HG03159 (cell line): Measurements from ENCODE around the gene CEBPG.

ENCODE experiments used
- ATAC-seq: cut with Tn5 transposase; IDR thresholded peaks from one replicate; pipeline ENCODE4 v1.9.1; 2021; ENCODE audit warnings: mild to moderate bottlenecking, moderate library complexity; ENCODE audit not compliant: unreplicated experiment

CEBPG gene

DNA sequence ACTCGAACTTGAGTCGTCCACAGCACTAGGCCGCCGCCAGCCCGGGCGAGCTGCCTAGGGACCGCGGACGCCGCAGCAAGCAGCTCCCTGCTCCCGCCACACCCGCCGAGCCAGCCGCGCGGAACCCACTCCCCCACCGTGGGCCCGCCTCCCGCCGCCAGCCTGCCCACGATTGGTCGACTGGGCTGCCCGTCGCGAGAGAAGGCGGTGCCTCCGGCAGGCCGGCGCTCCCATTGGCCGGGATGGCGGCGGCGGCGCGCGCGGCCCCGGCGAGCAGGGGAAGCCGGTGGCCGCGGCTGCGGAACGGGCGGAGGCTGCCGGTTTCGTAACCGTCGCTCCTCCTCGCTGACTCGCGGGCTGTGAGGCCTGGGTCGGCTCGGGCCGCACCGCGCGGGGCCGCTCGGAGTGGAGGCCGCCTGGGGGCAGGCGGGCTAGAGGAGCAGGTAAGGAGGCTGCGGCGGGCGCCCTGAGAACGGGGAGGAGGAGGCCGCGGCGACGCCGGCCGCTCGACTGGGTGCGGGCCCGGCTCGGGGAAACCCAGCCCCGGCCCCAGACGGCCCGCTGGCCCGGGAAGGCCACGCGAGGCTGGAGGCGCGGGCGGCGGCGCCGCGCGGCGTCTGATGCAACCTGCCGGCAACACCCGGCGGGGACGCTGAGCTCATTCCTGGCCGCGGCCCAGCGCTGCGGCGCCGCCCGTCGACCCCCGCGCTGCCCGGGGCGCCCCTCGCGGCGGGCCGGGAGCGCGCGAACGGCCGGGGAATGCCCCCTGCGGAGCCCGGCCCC lies at the start of gene CEBPG:
Gene CEBPG, plus strand, starts transcription at position 257 of the 783 bp plus-strand sequence. CDS start 5,531 bp downstream, outside the sequence.
- ATAC-seq: peak; percentile 89

DNA sequence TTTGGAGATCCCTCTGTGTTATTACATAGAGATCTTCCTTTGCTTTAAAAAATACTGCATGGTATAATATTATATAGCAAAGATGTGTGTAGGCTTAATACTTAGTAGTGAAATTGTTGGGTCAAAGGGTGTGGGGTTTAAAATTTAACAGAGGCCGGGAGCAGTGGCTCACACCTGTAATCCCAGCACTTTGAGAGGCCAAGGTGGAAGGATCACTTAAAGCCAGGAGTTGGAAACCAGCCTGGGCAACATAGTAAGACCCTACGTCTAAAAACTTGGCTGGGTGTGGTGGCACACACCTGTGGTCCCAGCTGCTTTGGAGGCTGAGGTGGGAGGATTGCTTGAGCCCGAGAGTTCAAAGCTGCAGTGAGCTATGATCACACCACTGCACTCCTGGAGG lies 48.9 kb upstream of the CEBPG start:
- ATAC-seq: no peak

DNA sequence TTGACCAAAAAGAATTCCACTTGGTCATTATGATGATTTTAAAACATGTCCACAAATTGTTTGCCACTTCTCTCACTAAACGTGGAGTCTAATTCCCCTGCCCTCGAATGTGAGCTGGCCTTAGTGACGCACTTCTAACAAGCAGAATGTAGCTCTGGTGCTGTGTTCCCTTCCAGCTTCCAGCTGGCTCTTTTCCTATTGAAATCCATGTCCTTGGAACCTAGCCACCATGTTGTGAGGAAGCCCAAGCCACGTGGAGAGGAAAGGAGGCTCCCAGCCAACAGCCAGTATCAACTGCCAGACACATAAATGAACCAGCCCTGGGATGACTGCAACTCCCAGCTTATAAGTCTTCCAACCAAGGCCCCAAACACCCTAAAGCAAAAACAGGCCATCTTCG lies 47.6 kb upstream of the CEBPG start:
- no peak for ATAC-seq

DNA sequence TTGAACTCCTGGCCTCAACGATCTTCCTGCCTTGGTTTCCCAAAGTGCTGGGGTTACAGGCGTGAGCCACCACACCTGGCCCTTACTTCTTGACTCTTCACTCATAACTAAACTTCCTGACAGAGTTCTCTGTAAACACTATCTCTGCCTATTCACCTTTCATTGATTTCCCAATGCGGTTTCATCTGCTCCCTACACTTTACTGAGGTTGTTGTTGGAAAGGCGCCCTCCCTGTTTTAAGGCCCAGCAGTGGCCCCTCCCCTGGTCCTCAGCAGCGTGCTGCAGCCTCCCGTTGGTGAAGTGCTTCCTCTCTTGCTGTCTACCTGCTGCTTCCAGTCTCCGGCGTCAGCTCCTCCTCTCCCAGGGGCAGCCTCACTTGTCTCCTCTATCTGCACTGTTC lies 44.4 kb upstream of the CEBPG start:
- no peak for ATAC-seq

DNA sequence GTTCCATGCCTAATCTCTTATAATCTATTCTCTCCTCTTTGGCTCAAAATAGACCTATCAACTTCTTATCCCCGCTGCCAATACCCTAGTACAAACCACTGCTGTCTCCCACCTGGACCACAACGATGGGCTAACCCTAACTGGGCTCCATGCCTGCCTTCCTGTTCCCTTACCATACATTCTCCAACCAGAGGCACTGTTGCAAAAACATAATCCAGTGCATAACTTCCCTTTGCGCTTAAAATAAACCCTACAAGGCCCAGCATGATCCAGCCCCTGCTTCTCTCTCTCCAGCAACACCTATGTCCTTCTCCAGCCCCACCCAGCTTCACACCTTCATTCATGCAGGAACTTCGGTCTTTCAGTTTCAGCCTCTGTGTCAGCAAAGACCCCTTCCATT lies 43.8 kb upstream of the CEBPG start:
- ATAC-seq: no peak

DNA sequence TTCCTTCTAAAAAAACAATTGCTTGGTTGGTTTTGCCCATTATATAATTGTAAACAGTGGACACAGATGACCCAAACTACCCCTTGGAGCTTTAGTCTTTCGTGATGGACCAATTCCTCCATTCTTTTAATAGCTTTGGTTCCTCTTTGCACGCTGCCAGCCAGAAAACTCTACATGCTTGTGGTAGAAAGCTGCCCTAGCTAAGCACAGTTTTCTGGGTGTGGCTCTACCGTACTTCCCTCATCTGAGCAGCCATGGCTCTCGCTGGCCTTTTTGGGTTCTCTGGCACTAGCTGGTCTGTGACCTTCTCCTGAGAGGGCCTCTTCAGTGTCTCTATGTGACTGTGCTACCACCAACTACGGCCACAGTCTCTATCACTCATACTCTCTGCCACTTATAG lies 41.3 kb upstream of the CEBPG start:
- ATAC-seq: no peak

DNA sequence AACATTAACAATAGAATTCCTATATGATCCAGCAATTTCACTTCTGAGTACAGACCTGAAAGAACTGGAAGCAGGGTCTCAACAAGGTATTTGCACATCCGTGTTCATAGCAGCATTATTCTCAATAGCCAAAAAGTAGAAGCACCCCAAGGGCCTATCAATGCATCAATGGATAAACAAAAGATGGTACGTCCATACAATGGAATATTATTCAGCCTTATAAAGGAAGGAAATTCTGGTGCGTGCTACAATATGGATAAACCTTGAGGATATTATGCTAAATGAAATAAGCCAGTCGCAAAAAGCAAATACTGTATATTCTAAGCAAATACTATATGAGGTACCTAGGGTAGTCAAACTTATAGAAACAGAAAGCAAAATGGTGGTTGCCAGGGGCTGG lies 40.4 kb upstream of the CEBPG start:
- ATAC-seq: no peak

DNA sequence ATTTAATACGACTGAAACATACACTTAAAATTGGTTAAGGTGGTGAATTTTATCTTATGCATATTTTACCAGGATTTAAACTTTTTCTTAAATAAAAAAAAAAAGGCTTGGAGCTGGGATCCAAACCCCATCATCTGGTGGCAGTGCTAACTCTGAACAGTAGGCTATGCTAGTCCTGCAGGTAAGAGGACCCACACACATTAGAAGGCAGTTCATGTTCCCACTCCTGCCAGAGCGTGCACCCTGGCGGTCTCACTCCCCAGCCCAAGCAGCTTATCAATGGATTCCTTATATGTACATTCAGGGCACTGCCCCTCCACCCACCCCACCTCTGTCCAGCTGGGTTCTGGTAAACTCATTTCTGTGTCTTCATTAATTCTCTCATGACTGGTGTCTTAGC lies 39.9 kb upstream of the CEBPG start:
- ATAC-seq: no peak

DNA sequence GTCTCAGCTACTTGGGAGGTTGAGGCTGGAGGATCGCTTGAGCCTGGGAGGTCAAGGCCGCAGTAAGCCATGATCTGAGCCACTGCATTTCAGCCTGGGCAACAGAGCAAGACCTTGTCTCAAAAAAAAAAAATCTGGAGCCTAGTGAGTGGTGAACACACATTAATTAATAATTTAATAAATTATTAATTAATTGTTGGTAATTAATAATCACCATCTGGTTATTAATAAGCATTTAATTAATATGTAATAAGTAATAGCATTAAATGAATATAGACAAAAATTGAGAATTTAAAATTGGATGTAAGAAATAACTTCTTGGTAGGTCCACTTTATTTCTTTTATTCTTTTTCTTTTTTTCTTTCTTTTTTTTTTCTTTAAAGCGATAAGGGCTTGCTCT lies 39.2 kb upstream of the CEBPG start:
- no peak for ATAC-seq

DNA sequence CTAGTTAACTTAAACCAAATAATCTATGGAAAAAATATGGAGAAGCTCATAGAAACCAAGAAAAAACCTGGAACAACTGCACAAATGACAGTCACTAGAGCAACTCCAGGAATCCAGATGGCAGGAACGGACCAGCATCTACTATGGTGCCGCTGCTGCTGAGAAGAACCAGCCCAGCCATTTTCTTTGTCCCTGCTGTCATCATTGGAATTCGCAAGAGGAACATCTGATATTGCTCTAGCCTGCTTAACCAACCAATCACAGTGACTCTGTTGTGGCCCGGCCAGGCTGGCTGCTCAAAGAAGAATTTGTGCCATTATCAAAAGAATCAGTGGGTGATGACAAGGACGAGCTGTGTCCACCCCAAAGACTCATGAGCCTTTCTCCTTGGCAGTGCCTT lies 38.1 kb upstream of the CEBPG start:
- ATAC-seq: no peak

DNA sequence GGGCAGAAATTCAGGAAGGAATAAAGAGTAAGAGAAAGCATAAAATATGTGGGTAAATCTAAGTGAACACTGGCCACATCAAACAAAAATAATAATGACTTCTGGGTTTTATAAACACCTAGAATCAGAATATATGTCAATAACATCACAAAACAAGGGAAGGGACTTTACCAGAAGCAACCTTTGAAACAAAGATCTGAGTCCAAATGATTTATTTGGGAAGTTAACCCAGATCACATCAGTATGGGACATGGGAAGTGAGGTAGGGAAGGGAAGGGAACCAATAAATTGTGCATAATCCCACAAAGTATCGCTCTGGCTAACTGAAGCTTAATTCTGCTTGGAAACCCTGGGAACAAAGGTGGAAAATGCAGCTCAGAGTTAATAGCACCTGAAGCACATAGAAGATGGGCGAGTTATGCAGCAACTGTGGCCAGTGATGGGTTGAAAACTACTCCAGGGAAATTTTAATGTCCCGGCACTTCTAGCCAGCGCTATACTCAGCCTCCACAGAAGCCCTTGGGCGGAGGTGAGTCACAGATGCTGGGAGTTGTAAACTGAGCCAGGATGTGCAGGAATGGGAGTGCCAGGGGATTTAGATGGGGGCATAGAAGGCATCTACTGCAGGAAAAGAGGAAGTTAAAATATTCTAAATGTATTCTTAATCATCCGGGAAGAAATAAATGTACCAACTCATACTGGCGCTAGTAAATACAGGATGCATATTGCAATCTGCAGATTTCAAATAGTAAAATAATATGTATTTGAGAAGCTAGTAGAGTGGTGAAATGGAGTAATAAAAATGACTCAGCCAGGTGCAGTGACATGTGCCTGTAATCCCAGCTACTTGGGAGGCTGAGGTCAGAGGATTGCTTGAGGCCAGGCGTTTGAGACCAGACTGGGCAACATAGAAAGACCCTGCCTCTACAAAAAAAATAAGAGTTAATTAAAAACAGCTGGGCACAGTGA lies 34.2 kb upstream of the CEBPG start:
- ATAC-seq: no peak

DNA sequence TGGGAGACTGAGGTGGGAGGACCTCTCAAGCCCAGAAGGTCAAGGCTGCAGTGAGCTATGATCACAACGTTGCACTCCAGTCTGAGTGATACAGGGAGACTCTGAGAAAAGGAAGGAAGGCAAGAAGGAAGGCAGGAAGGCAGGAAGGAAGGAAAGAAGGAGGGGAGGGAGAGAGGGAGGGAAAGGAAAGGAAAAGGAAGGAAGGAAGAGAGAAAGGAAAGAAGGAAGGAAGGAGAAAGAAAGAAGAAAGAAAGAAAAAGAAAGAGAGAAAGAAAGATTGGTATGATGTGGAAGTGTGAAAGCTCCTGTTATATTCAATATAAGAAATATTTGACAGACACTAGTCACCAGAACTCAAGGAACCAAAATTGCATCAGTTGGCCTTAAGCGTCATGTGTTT lies 32.5 kb upstream of the CEBPG start:
- ATAC-seq: no peak

DNA sequence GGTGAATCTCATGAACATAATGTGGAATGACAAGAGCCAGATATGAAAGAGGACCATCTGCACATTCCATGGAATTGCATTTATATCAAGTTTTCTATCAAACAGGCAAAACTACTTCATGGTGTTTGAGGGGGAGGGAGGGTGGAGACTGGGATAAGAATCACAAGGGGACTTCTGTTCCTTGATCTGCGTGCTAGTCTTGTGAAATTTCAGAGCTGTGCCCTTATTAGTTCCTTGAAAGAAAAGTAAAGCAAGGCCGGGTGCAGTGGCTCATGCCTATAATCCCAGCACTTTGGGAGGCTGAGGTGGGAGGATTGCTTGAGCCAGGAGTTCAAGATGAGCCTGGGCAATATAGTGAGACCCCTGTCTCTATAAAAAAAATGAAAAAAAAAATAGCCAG lies 30.2 kb upstream of the CEBPG start:
- no peak for ATAC-seq

DNA sequence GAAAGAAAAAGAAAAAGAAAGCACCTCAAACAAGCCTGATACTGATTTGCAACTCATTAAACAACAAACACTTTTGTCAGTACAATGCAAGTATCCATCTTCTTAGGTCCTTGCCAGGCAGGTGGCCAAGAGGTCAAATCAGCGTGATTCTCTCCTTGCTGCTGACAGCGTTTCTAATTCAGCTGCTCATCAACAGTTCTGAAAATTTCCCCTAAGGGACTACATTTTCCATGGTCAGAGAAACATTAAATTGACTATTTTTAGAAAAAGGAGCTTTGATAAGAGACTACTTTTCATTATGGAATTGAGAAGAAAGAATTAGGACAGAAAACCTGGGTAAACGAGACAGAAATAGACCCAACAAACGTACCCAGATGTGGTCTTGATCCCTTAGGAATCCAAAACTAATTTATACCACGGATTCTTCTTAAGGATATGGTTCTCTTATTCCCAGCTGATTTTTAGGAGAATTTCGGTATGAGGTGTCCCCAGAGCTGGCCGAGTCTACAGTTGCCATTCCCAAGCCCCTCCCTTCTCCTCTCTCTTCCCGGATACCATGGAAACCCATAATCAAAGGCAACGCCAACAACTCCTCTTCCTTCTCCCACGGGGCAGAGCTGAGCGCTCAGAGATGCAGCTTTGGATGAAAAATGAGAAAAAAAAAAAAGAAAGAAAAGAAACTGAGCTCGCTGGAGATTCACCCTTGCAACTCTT lies 29.5 kb upstream of the CEBPG start:
- ATAC-seq: no peak

DNA sequence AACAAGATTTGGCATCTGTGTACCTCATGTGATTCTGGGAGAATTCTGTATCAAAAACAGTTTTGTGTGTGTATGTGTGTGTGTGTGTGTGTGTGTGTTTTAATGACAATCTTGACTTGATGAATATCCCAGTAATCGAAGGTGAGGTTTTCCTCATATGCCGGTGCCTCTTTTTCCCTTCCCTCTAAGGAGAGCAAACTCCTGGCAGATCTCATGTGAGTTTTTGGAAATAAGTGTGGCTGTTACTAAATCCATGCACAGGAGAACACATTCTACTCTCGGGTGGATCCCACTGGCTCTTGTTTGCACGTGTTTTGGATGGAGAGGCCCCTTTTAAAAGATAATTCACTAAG lies 29.0 kb upstream of the CEBPG start:
- ATAC-seq: no peak

DNA sequence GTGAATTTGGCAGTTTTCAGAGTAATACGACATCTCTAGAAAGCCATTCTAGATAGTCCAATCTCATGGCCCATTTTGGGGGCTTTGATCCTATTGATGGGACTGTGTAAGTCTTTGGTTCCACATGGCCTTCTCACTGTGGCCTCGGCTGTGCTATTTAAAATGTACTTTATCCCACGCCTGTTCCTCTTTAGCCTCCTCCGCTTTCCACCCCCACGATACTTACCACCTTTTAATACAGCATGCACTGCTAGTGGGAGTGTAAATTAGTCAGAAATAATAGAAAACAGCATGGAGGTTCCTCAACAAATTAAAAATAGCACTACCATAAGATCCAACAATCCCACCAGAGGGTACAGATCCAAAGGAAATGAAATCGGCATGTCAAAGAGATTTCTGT lies 28.3 kb upstream of the CEBPG start:
- ATAC-seq: no peak

DNA sequence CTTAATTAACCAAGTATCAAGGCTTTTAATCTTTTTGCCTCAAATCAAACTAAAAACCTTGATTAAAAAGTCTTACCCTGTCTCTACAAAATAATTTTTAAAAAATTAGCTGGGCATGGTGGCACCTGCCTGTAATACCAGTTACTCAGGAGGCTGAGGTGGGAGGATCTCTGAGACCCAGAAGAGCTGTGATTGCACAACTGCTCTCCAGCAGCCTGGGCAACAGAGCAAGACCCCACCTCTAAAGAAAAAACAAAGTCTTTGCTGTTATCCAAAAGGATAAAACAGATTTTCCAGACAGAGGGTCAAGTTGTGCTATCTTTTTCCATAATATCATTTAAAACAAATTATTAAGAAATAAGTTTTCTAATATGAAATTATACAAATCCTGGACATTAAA lies 26.8 kb upstream of the CEBPG start:
- ATAC-seq: no peak

DNA sequence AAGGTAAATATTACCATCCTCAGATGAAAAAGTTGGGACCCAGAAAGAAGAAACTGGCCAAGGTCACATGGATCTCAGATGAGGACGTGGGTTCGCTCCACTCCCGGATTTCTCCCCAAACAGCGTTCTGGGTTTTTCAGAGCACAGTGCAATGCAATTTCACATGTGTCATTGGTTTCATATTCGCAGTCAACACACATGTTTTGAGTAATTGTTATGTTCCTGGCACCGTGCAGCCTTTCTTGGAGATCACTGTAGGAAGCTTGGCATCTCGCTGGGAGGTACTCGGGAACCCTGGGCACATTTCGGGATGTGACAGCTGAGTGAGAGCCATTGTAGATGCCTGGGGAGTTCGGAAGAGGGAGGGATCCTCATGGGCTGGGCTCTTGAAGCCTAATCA lies 26.2 kb upstream of the CEBPG start:
- no peak for ATAC-seq

DNA sequence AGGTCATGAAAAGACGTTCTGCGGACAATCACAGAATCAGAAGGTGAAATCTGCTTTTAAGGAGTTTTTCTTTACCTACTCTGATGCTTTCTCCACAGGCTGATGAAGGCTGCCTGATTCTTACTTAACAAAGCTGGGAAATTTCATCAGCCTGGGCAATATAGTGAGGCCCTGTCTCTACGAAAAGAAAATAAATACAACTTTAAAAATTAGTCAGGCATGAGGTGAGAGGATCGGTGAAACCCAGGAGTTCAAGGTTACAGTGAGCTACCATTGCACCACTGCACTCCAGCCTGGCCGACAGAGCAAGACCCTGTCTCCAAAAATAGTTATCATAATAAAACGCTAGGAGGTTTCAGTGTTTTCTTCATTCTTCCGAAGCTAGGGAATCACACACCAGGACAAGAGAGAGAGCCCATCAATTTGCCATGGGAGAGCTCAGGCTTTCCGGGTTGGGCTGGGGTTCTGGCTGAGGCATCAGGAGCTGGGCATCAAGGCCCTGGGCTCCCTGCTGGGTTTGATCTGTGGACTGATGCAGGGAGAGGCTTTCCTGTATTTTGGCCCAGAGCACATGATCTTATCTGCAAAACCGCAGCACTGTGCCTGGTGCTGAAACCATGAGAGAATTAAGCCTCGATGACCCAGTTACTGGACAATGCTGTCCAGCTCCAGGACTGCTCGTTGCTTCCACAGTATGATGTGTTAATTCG lies 25.1 kb upstream of the CEBPG start:
- no peak for ATAC-seq

DNA sequence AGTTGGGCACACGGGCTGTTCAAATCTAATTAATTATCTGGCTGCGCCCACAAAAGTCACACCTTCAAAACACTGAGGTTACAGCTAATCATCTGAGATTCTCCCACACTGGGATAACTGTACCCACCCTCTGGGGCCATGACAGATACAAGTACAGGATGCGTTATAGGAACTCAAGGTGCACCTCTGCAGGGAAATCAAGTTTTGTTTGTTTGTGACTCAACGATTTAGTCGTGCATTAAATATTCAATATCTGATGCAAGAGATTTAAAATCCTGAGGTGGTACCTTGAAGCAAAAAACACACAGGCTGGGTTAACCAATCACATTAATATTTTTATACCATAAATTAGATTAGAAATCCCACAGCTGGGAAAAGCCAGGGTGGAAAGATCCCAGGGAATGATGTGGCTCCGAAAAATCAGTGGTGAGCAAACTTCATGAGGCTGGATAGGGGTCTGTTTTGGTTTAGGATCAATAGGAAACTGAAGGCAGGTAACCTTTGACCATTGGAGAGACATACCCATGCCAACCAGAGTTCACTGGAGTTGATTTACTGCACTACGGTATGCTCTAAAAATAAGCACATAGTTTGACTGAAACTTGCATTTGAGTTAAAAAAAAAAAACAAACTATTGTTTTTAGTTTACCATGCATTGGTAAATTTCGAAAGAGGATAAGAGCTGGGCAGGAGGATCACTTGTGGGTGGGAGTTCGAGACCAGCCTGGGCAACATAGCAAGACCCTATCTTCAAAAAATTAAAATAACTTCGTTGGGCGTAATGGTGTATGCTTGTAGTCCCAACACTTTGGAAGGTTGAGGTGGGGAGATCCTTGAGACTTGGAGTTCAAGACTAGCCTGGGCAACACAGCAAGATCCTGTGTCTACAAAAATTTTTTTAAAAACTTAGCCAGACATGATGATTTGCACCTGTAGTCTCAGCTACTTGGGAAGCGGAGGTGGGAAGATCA lies 23.9 kb upstream of the CEBPG start:
- ATAC-seq: no peak
